ENCODE results near the gene PRELP.

PRELP gene

DNA sequence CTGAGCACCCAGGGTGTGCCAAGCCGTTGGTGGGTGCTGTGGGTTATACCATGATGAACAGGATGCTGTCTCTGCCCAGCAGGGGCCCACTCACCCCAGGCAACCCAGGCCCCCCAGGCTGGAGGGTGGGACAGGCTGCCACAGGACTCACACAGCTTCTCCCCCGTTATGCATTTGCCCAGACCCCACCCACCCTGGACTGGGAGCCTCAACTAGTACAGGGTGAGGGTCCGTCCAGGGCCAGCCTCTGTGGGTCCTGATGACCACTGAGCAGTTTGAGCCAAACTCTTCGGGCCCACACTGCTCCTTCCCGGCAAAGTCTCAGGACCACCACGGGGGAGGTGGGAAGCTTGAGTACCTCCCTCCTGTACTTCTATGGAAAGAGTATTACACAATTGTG lies 3.8 kb upstream of the PRELP start:
- H3K4me3 ChIP-seq (replicated peaks; ENCODE audit: low read depth, low read length), result no peak overlapping the region
- H3K27me3 ChIP-seq (replicated peaks; ENCODE audit: control insufficient read depth, insufficient read depth, low read length), result no peaks in the 10 kb centered on the region; the same call in 1 of the 2 replicates
- no peak for DNase-seq (ENCODE audit: extremely low read depth, insufficient read length)
- TF ChIP-seq, protein P1, sequence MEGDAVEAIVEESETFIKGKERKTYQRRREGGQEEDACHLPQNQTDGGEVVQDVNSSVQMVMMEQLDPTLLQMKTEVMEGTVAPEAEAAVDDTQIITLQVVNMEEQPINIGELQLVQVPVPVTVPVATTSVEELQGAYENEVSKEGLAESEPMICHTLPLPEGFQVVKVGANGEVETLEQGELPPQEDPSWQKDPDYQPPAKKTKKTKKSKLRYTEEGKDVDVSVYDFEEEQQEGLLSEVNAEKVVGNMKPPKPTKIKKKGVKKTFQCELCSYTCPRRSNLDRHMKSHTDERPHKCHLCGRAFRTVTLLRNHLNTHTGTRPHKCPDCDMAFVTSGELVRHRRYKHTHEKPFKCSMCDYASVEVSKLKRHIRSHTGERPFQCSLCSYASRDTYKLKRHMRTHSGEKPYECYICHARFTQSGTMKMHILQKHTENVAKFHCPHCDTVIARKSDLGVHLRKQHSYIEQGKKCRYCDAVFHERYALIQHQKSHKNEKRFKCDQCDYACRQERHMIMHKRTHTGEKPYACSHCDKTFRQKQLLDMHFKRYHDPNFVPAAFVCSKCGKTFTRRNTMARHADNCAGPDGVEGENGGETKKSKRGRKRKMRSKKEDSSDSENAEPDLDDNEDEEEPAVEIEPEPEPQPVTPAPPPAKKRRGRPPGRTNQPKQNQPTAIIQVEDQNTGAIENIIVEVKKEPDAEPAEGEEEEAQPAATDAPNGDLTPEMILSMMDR (IDR thresholded peaks at IDR 0.05; ENCODE audit: insufficient read depth, low read length, poor library complexity, severe bottlenecking), result no peak
- H3K36me3 ChIP-seq (ENCODE audit: control insufficient read depth, insufficient read depth, low read length), result no peaks in the 10 kb centered on the region

GRCh38 chr1:203473281-203473680 lies 2.3 kb upstream of the PRELP start:
- H3K36me3 ChIP-seq (ENCODE audit: control insufficient read depth, insufficient read depth, low read length), result no peaks in the 10 kb centered on the region
- no peaks in the 10 kb centered on the region; the same call in 1 of the 2 replicates for H3K27me3 ChIP-seq (replicated peaks; ENCODE audit: control insufficient read depth, insufficient read depth, low read length)
- TF ChIP-seq, protein P1 (IDR thresholded peaks at IDR 0.05; ENCODE audit: insufficient read depth, low read length, poor library complexity, severe bottlenecking), result no peak
- H3K4me3 ChIP-seq (replicated peaks; ENCODE audit: low read depth, low read length), result no peak overlapping the region
- no peak for DNase-seq (ENCODE audit: extremely low read depth, insufficient read length)

DNA sequence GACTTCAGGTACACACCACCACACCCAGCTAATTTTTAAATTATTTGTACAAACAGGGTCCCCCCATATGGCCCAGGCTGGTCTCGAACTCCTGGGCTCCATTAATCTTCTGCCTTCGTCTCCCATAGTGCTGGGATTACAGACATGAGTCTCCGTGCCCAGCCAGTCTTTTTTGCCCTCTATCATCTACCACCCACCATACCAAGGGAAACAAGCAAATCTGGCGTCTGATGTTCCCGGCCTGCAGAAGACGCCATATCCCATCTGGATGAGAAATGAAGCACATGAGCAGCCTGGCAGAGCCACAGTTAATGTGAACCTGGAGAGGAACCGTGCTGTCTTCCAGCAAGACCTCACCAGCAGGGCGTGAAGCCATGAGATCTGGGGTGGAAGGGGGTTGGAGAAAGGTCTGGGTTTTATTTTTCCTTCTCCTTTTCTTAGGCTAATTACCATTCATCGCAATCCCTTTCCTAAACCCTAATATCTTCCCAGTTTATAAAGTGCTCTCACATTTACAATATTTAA lies 1.8 kb upstream of the PRELP start:
- Histone ChIP-seq H3K36me3 (ENCODE audit: control insufficient read depth, insufficient read depth, low read length) (no peaks in the 10 kb centered on the region), H3K4me3 (replicated peaks; ENCODE audit: low read depth, low read length) (no peak overlapping the region), H3K27me3 (replicated peaks; ENCODE audit: control insufficient read depth, insufficient read depth, low read length) (no peaks in the 10 kb centered on the region; the same call in 1 of the 2 replicates)
- no peak for DNase-seq (ENCODE audit: extremely low read depth, insufficient read length)
- TF ChIP-seq, protein P1 (IDR thresholded peaks at IDR 0.05; ENCODE audit: insufficient read depth, low read length, poor library complexity, severe bottlenecking), result no peak

- no peak for DNase-seq (ENCODE audit: extremely low read depth, insufficient read length)
- no peaks in the 10 kb centered on the region; the same call in 1 of the 2 replicates for H3K27me3 ChIP-seq (replicated peaks; ENCODE audit: control insufficient read depth, insufficient read depth, low read length)
- H3K4me3 ChIP-seq (replicated peaks; ENCODE audit: low read depth, low read length), result no peak overlapping the region
- TF ChIP-seq, protein P1 (IDR thresholded peaks at IDR 0.05; ENCODE audit: insufficient read depth, low read length, poor library complexity, severe bottlenecking), result no peak
- H3K36me3 ChIP-seq (ENCODE audit: control insufficient read depth, insufficient read depth, low read length), result no peaks in the 10 kb centered on the region
Observed at GRCh38 chr1:203476216-203476814, 709 bp downstream of the PRELP start.

DNA sequence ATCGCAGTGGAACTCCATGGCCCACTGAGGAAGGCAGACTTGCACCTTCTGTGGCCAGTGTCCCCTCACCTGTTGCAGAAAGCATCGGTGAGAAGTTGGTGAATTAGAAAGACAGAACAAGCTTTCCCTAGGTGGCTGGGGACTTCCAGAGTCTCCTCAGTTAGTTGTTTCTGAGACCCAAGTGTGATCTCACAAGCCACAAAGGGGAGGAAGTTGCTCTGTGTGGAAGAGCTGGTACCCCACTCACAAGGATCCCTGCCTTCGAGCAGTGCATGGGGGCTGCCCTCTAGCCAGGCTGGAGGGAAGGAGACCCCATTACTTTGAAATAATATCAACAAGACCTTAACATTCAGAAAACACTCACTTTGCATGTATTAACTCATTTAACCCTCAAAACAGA lies 2.1 kb downstream of the PRELP start:
- Histone ChIP-seq H3K27me3 (replicated peaks; ENCODE audit: control insufficient read depth, insufficient read depth, low read length) (no peaks in the 10 kb centered on the region; the same call in 1 of the 2 replicates), H3K4me3 (replicated peaks; ENCODE audit: low read depth, low read length) (no peak overlapping the region), H3K36me3 (ENCODE audit: control insufficient read depth, insufficient read depth, low read length) (no peaks in the 10 kb centered on the region)
- TF ChIP-seq, protein P1 (IDR thresholded peaks at IDR 0.05; ENCODE audit: insufficient read depth, low read length, poor library complexity, severe bottlenecking), result no peak
- no peak for DNase-seq (ENCODE audit: extremely low read depth, insufficient read length)
